NB4 (cell line): ENCODE results near the gene RNASE13.
A peak's percentile ranks its signal among the peaks of the same experiment; 100 is the strongest.

ENCODE experiments used
- DNase-seq: peaks from one replicate; pipeline ENCODE4 v3.0.0; 2010; ENCODE audit warnings: low read depth
- H3K4me3 ChIP-seq: one replicate; pipeline ENCODE4 v1.5.1; 2011; ENCODE audit warnings: mild to moderate bottlenecking, low read depth, low read length, moderate library complexity
- CTCF ChIP-seq: IDR thresholded peaks from one replicate; pipeline ENCODE4 v1.5.1; 2012; ENCODE audit warnings: low read depth, low read length
- MAX ChIP-seq: IDR thresholded peaks from 2 replicates; pipeline ENCODE4 v1.6.1; 2011; ENCODE audit warnings: low read depth, low read length
- MYC ChIP-seq: IDR thresholded peaks from 2 replicates; pipeline ENCODE4 v1.6.1; 2011; ENCODE audit warnings: low read depth, low read length
- POLR2A ChIP-seq: IDR thresholded peaks from 2 replicates; pipeline ENCODE4 v1.6.1; 2011; ENCODE audit warnings: mild to moderate bottlenecking; ENCODE audit not compliant: insufficient read length; ENCODE audit errors: extremely low read depth

Gene RNASE13

GRCh38 chr14:21069388-21070082 is 34.9 kb upstream of the RNASE13 start:
- peak; percentile 12 for DNase-seq
- peak overlapping the region; percentile 56 for H3K4me3 ChIP-seq
- TF ChIP-seq POLR2A (no peak), MYC (no peak), MAX (no peak), CTCF (no peak)

- H3K4me3 ChIP-seq = no peak overlapping the region
- DNase-seq = peak; percentile 85
- peak; percentile 21; the same call in 1 of the 2 replicates for TF ChIP-seq MAX
- no peak for TF ChIP-seq POLR2A
- TF ChIP-seq CTCF = peak; percentile 60
Measured at GRCh38 chr14:21068521-21069387, 34.1 kb upstream of the RNASE13 start.

GRCh38 chr14:21066882-21067502 is 32.4 kb upstream of the RNASE13 start:
- peak; percentile 31 for DNase-seq
- TF ChIP-seq CTCF (peak; percentile 31), POLR2A (no peak)
- H3K4me3 ChIP-seq = no peak overlapping the region

- TF ChIP-seq CTCF = no peak
- TF ChIP-seq MYC = no peak
- H3K4me3 ChIP-seq = no peak overlapping the region
- DNase-seq = no peak
Measured at GRCh38 chr14:21063479-21063878, 28.9 kb upstream of the RNASE13 start.

- no peak for TF ChIP-seq CTCF
- no peak overlapping the region for H3K4me3 ChIP-seq
- no peak for DNase-seq
Measured at GRCh38 chr14:21061347-21061668, 26.7 kb upstream of the RNASE13 start.
